ENCODE results near the gene RALGAPA2.

DNA sequence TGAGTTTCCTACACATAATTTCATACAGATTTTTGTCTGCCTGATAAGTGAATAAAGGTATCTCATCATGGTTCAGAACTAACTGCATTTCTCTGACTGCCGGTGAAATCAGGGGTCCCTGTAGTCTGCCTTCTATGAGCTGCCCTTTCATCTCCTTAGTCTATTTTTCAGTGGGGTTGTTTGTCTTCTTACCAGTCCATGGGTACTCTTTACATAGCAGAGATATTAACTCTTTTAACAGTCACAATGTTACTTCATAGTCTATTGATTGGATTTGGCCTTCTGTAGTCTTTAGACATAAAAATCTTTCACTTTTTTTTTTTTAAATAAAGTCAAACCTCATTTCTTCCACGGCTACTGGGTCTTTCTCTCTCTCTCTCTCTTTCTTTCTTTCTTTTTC is 79.8 kb downstream of the RALGAPA2 start:
- TF ChIP-seq, protein P1, sequence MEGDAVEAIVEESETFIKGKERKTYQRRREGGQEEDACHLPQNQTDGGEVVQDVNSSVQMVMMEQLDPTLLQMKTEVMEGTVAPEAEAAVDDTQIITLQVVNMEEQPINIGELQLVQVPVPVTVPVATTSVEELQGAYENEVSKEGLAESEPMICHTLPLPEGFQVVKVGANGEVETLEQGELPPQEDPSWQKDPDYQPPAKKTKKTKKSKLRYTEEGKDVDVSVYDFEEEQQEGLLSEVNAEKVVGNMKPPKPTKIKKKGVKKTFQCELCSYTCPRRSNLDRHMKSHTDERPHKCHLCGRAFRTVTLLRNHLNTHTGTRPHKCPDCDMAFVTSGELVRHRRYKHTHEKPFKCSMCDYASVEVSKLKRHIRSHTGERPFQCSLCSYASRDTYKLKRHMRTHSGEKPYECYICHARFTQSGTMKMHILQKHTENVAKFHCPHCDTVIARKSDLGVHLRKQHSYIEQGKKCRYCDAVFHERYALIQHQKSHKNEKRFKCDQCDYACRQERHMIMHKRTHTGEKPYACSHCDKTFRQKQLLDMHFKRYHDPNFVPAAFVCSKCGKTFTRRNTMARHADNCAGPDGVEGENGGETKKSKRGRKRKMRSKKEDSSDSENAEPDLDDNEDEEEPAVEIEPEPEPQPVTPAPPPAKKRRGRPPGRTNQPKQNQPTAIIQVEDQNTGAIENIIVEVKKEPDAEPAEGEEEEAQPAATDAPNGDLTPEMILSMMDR (IDR thresholded peaks at IDR 0.05), result no peak
- no peak for TF ChIP-seq POLR2A (IDR thresholded peaks at IDR 0.05)
